OCI-LY3 (cell line): ENCODE measurements around the gene TM4SF18.

Experiments used
- CTCF ChIP-seq: fragments of 200-600, 300-600 bp; sonication (generic); IDR thresholded peaks from 2 replicates; pipeline ENCODE4 v1.5.1; 2014; ENCODE audit warnings: antibody characterized with exemption, low read length, low read depth
- EZH2phosphoT487 ChIP-seq: fragments of 200-600 bp; shearing (Covaris generic); IDR thresholded peaks from 2 replicates; pipeline ENCODE4 v1.6.1; 2018; ENCODE audit warnings: antibody characterized with exemption, mixed run types, low read depth

DNA sequence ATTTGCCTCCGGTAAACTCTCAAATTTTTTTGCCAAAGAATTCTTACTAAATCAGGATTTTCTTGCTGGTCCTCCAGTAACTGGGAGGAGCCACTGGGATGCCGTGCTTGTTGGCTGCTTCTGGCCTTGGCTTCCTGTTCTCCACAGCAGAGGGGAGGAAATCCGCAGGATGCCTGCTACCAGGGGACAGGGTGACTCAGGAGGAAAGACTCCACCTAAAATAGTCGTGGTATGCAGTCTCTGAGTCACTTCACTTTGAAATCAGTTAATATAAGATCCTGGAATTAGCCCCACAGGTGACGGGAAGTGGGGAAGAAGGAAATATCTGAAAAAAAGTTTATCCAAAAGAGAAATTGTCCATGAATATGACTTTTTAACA, 6.5 kb upstream of the TM4SF18 start:
- no peak for TF ChIP-seq CTCF
- TF ChIP-seq EZH2phosphoT487: no peak
